Suppressor macrophage treated with lipopolysaccharide for 1 hour (primary cell): ENCODE results near the gene RHBDF1.

Experiments
- DNase-seq, 3 donors: peaks; one replicate each; pipeline ENCODE4 v3.0.0-alpha.2; 2020 to 2022

The RHBDF1 gene

GRCh38 chr16:74051-74746 lies 1.8 kb upstream of the RHBDF1 start:
- no peak for DNase-seq

DNA sequence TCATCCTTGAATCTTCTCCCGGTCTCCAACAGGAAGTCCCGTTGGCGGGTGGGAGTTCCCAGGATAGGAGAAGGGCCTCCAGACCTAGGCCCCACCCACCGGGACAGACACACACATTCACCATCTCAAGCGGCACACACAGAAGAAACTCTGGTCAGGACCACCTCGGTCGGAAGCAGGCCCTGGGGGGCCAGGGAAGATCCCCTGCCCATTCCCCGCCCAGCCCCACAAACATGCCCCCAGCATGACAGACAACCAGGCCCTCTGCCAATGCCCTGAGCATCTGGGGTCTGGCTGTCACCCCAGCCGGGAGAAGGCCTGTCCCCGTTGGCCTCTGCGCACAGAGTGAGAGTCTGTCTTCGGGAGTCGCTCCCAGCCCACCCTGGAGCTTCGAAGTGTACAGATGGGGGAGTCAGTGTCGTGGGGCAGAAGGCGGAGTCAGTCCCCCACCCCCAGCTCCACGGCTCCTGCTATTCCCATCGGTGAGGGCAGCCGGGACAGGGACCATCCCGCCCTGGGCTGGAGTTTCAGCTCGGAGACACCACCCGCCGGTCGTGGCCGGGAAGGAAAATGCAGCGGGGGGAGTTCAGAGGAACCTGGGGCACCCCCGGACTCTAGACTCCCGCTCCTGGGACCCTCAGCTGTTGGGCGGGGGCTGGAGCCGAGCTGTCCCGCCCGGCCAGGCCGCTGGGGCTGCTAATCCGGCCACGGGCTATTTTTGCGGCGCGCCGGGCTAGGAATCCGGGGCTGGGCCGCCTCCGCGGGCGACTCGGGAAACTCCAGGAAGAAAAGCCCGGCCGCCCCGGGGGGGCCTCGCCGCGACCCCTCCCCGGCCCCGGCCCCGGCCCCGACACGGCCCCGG lies 660 bp downstream of the RHBDF1 start:
- DNase-seq = peak in 2 of 3 donors; percentile 22 to 63

- DNase-seq = no peak
Observed at GRCh38 chr16:71210-71539, 1.3 kb downstream of the RHBDF1 start.

DNA sequence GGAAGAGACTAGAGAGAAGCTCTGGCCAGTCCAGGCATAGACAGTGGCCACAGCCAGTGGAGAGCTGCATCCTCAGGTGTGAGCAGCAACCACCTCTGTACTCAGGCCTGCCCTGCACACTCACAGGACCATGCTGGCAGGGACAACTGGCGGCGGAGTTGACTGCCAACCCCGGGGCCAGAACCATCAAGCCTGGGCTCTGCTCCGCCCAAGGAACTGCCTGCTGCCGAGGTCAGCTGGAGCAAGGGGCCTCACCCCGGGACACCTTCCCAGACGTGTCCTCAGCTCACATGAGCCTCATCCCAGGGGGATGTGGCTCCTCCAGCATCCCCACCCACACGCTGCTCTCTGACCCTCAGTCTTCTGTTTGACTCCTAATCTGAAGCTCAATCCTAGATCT lies 3.2 kb downstream of the RHBDF1 start:
- DNase-seq = no peak

GRCh38 chr16:67884-68789 lies 4.3 kb downstream of the RHBDF1 start:
- no peak for DNase-seq

- DNase-seq = no peak
Observed at GRCh38 chr16:67183-67791, 5.1 kb downstream of the RHBDF1 start.

- DNase-seq = no peak
Observed at GRCh38 chr16:66309-67182, 5.9 kb downstream of the RHBDF1 start.

DNA sequence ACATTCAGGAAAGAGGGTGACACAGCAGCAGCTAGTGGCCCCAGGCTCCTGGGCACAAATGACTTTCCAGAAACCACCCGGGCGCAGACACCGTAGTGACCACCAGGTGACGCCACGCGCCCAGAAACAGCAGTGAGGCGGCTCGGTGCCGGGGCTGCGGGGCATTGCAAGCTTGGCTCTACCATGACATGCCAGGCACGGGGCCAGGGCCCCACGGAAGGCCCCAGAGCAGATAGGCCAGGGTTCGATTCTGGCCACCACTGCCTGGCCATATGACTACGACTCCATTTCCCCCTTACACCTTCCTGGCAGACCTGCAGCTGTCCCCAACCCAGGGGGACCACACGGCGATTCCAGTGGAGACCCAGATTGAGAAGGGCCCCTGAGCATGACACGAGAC lies 6.7 kb downstream of the RHBDF1 start:
- DNase-seq = peak; percentile 87 to 92 (median 92)

DNA sequence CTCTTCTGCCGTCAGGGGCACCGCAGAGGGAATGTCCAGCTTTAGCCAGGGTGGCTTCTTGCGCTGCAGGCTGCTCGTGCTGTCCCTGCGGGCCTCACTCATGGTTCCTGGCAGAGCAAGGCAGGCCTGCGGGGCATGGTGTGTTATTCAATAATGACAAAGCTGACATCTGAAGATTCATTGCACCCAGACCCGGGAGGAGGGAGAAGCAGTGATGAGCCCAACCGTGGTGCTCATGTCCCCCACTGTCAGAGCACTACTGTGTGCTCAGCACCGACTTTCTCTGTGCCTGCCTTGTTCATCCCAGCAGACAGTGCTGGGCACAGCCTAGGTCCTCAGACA lies 7.5 kb downstream of the RHBDF1 start:
- DNase-seq = no peak

DNA sequence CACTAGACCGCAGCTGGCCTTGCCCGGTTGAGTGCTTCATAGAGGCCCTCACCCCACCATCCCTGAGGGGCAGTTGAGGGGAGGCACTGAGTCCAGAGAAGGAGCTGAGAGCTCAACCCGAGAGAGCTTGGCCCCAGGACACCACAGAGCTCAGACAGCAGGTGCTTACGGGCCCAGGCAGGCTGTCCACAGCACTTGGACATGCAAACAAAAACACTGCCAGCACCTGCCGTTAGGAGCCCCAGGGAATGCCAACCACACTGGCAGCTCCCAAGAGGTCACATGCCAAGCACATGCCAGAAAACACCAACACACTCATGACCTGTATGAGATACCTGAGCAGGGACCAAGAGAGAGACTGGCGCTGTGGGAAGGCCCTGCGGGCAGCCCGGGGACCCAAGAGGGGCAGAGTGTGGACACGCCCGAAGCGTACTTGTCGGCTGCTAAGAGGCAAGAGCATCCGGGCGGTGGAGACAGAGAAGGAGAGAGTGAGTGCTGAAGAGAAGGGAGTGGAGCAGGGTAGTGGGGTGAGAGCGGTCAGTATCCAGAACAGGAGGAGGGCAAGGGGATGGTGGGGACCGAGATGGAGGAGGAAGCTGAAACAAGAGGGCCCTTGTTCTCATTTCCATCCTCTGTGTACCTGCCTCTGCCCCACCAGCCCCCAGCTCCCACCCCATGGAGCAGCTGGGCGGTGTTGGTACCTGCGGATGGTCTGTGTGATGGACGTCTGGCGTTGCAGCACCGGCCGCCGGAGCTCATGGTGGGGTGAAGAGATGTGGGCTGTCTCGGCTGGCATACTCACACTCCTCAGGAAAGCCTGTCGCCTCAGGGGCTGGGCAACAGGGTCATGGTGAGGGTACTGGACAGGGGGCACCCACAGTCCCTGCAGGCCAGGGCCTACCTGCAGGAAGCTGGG lies 8.2 kb downstream of the RHBDF1 start:
- no peak for DNase-seq

DNA sequence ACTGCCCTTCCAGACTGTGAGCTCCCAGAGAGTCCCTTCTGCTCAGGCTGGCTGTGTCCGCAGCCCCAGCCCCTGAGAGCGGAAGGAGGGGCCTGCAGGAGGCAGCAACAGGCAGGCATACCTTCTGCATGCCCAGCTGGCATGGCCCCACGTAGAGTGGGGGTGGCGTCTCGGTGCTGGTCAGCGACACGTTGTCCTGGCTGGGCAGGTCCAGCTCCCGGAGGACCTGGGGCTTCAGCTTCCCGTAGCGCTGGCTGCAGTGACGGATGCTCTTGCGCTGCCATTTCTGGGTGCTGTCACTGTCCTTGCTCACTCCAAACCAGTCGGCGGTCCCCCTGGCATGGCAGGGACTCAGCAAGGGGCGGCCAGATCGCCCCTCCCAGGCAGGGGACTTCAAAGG lies 9.0 kb downstream of the RHBDF1 start:
- no peak for DNase-seq

- no peak for DNase-seq
Observed at GRCh38 chr16:62968-63391, 9.5 kb downstream of the RHBDF1 start.

DNA sequence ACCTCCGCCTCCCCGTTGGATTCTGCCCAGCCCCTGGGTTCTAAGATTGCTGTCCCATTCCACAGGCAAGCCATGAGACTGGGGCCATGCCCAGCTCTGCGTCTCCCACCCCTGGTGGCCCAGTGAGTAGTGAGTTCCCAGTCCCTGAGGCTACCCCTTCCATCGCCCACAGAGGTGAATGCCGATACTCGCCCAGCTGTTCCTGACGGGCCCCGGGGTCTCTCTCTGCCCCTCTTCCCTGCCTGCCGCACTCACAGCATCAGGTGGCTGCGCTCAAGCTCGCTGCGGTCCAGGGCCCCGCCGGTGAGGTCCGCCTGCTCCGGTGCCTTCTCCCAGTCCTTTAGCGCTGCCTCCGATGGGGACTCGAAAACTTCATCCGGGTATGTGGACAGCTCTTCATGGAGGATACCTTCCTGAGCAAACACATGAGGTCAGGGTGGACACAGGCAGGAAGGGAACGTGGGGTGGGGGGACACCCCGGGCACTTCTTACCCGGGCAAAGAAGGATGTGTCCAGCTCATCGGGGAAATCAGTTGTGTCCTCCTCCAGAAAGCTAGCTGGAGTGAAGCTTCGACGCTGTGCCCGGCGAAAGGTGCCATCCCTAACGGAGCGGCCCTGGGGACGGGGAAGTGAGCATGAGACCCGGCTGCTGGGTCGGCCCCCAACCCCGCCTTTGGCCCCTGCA lies 10.0 kb downstream of the RHBDF1 start:
- DNase-seq = no peak

- no peak for DNase-seq
Observed at GRCh38 chr16:61879-62281, 10.6 kb downstream of the RHBDF1 start.

GRCh38 chr16:60929-61878 lies 11.2 kb downstream of the RHBDF1 start:
- no peak for DNase-seq

DNA sequence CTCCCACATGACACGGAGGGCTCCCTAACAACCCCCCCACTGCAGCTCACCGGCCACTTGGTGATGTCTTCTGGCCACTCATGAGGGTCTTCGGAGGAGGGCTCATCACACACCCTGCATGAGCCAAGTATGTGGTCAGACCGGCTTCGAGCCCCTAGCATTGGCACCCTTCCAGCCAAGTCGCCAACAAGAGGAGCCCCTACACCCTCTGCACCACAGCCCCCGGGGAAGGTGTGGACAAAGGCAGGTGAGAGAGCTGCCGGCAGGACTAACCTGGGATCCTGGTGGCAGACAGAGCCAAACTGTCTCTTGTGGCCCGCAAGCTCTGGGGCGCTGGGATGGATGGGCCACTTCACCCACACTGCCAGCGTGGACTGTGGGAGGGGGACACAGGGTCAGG lies 12.3 kb downstream of the RHBDF1 start:
- no peak for DNase-seq

DNA sequence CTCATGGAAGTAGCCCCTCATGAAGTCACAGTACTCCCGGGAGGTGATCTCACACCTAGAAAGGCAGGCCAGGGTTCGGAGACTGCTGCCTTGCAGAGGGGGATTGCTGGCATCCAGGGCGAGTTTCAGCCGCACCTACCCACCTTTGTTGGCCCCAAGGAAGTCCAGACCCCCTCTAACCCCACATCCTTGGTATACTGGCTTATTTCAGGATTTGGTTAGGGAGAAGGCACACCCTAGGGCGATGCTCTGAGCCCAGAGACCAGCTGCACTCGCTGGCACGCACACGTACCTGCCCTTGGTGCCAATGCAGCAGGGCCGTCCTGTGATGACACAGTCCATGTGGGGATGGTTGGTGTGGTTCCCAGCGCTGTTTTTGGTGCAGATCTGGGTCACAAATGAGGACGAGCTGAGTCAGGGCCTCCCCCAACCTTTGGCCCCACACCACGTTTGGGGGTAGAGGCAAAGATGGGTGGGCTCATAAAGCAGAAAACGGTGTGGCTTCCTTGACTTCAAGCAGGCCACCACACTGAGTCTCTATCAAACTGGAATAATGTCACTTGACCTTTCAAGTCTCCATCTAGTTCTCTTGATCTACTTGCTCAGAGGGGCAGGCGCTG lies 12.9 kb downstream of the RHBDF1 start:
- DNase-seq = no peak
